GM21723 (cell line): Measurements from ENCODE around the gene CLRN2.
"Not testable (repeated sequence)": the region's sequence is repeated elsewhere in the genome, so short reads cannot be mapped to it uniquely, and the experiment has no call there.

ENCODE experiments used
- ATAC-seq: cut with Tn5 transposase; IDR thresholded peaks from one replicate; pipeline ENCODE4 v1.9.1; 2021; ENCODE audit warnings: mild to moderate bottlenecking, moderate library complexity; ENCODE audit not compliant: unreplicated experiment

The CLRN2 gene

GRCh38 chr4:17502756-17503155, 12.2 kb upstream of the CLRN2 start:
- ATAC-seq = no peak

- no peak for ATAC-seq
Measured at GRCh38 chr4:17504081-17504480, 10.9 kb upstream of the CLRN2 start.

- ATAC-seq = no peak
Measured at GRCh38 chr4:17510582-17510981, 4.4 kb upstream of the CLRN2 start.

- no peak for ATAC-seq
Measured at GRCh38 chr4:17511051-17511450, 3.9 kb upstream of the CLRN2 start.

- ATAC-seq = peak; percentile 64
Measured at GRCh38 chr4:17511509-17511949, 3.4 kb upstream of the CLRN2 start.

GRCh38 chr4:17511950-17512795, 2.8 kb upstream of the CLRN2 start, which contains the start of gene QDPR:
Gene QDPR, minus strand, starts transcription at chr4:17512090. Its CDS starts 36 bp downstream, at chr4:17512054.
- peak; percentile 97 for ATAC-seq

GRCh38 chr4:17512973-17513665, 1.8 kb upstream of the CLRN2 start:
- no peak for ATAC-seq

GRCh38 chr4:17515445-17516407, 761 bp downstream of the CLRN2 start:
- ATAC-seq = no peak

- ATAC-seq = no peak
Measured at GRCh38 chr4:17516980-17517379, 2.0 kb downstream of the CLRN2 start.

GRCh38 chr4:17517664-17518063, 2.7 kb downstream of the CLRN2 start:
- no peak for ATAC-seq

GRCh38 chr4:17521595-17521994, 6.6 kb downstream of the CLRN2 start:
- no peak for ATAC-seq

GRCh38 chr4:17523662-17524061, 8.7 kb downstream of the CLRN2 start:
- no peak for ATAC-seq

GRCh38 chr4:17526695-17527477, 11.9 kb downstream of the CLRN2 start:
- no peak for ATAC-seq

GRCh38 chr4:17528551-17529165, 13.7 kb downstream of the CLRN2 start:
- no peak for ATAC-seq

GRCh38 chr4:17531538-17532285, 16.7 kb downstream of the CLRN2 start:
- no peak for ATAC-seq

GRCh38 chr4:17534705-17535104, 19.7 kb downstream of the CLRN2 start:
- ATAC-seq = no peak

- no peak for ATAC-seq
Measured at GRCh38 chr4:17535242-17535641, 20.3 kb downstream of the CLRN2 start.

- ATAC-seq = no peak
Measured at GRCh38 chr4:17535906-17536305, 20.9 kb downstream of the CLRN2 start.

- not testable (repeated sequence) for ATAC-seq
Measured at GRCh38 chr4:17537060-17537459, 22.1 kb downstream of the CLRN2 start.
